Thoracic aorta endothelial cell (primary cell): ENCODE results near the gene MSRB1. TPM values are rescaled to one million over a fixed set of nuclear protein-coding genes. Genes with fewer than 3 reads are reported as not detected.

ENCODE experiments used
- small RNA-seq: library from RNA; depleted of rRNA; stranded (forward); fragments of <200 nt; gene quantifications from one replicate; pipeline ENCODE3, GENCODE V24; 2012
- total RNA-seq: library from RNA; depleted of rRNA; stranded (reverse); fragments of >200 nt; gene quantifications from 2 replicates; pipeline ENCODE4 v1.2.3, GENCODE V29; 2012

Gene MSRB1, protein sequence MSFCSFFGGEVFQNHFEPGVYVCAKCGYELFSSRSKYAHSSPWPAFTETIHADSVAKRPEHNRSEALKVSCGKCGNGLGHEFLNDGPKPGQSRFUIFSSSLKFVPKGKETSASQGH
- 14.6 and 16.4 TPM in 2 replicates for total RNA-seq

DNA sequence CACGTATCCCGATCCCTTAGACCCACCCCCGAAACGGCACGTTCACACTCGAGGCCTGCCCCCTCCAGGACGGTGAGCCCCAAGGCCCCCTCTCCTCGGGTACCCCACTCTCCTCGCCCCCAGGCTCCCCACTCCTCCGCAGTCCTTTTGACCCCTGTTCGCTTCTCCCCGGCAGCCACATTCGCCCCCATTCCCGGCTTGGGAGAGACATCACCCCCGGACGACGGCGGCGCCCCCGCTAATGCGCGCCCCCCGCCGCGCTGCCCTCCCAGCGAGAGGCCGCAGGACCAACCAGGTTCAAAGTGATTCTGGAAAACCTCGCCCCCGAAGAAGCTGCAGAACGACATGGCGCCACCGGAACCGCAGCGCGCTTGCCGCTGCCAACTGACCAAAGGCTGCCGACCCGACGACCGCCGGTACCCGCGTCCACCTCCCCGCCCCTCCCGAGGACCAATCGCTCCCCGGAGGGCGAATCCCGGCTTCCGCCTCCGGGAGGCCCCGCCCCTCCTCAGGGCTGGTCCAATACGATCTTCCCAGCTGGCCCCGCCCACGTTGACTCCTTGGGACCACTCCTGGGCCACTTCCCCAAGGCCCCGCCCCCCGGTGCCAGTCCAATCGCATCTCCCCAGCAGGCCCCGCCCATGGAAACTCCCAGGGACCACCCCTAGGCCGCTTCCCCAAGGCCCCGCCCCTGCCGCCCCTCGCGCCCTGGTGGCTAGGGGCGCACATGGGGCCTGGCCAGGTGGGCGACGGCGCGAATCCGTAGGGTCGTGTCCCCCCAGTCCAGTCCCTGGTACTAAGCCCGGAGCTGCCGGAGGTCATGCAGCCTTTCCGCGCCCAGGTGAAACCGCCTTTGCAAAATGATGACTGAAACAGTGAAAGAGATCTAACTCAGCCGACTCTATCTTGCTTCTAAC is at the start of gene MSRB1:
TSS of gene MSRB1 (minus strand) at position 390 of the 917 bp plus-strand sequence. CDS start at position 347, 43 bp downstream.

DNA sequence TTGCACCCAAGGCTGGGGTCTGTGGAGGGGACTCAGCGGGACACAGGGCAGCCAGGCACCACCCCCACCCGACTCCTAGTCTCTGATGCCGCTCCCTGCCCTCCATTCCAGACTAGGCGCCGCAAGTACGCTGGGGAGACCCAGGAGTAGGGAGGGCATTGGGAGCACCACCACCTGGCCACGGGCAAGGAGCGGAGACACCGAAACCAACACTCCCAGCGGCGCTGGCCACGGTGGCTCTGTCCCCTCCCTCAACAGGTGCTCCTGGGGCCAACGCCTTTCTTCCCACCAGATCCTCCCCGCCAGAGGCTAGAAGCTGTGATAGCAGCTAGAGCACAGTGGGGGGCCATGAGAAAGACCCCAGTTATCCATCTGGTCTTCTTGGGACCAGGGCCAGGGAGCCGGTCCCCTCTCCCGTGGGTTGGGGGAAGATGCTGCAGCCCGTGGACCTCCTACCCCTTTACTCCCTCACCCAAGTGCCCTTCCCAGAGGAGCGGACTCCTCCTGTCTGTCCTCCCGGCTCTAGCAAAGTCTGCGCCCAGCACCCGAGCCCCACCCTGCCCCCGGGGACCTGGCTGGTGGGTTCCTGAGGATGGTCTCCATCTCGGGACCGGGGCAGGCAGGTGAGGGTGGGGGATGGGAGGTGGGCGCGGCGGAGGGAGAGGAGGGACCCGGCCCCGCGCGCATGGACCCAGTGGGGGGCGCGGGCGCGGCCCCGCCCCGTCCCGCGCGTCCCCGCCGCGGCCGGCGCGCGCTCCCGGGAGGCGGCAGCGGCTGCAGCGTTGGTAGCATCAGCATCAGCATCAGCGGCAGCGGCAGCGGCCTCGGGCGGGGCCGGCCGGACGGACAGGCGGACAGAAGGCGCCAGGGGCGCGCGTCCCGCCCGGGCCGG is 46.5 kb upstream of the MSRB1 start, which contains the start of gene SYNGR3:
TSS of gene SYNGR3 (plus strand) at position 762 of the 892 bp plus-strand sequence. CDS start 133 bp downstream, outside the sequence.

DNA sequence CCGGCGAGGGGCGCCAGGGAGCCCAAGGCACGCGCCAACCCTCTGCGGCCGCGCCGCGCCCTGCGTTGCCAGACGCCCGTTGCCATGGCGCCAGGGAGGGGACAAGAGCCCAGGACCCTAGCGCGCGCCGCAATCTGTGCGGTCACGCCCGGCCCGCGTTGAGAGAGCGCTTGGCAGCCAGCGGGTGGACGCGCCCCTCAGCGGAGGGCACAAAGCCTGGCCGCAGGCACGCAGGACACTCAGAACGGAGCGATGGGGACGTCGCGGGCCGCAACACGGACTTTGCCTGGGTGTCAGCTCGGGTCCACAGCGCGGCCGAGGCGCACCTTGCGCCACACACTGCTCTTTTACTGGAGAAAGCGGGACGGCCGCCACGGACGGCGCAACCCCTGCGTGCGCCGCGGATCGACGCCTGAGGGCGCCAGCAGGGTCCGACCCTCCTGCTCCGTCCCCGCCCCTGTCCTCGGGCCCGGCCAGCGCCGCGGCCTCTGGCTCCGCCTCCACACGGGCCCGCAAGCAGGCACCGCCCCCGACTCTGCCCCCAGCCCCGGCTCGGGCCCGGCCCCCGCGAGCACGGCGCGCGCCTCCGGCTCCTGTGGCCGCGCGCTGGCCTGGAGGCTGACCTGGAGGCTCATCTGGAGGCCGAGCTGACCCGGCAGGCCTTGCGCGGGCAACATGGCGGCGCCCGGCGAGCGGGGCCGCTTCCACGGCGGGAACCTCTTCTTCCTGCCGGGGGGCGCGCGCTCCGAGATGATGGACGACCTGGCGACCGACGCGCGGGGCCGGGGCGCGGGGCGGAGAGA is 40.7 kb upstream of the MSRB1 start, which contains the start of gene GFER:
TSS of gene GFER (plus strand) at position 650 of the 803 bp plus-strand sequence. CDS start at position 676, 26 bp downstream.

DNA sequence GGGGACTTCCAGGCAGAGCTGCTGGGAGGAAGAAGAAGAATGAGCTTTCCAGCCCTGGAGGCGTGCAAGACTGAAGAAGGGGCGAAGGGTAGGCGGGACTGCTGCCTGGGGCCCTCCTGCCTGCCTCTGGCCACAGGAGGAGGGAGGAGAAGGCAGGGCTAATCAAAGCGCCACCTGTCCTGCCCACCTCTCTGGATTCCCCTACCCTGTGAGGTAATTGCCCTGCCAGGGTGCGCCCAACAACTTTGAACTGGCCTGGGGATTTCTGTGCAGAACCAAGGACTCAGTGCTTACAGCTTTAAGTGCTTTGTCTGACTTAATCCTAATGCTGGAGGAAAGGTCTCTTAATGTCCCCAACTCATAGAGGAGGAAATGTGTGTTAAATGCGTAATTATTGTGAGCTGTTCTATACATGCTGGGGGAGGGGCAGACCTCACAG is 38.4 kb upstream of the MSRB1 start, which contains the start of gene NOXO1:
TSS of gene NOXO1 (minus strand) at position 72 of the 439 bp plus-strand sequence. CDS start 290 bp downstream, outside the sequence.

DNA sequence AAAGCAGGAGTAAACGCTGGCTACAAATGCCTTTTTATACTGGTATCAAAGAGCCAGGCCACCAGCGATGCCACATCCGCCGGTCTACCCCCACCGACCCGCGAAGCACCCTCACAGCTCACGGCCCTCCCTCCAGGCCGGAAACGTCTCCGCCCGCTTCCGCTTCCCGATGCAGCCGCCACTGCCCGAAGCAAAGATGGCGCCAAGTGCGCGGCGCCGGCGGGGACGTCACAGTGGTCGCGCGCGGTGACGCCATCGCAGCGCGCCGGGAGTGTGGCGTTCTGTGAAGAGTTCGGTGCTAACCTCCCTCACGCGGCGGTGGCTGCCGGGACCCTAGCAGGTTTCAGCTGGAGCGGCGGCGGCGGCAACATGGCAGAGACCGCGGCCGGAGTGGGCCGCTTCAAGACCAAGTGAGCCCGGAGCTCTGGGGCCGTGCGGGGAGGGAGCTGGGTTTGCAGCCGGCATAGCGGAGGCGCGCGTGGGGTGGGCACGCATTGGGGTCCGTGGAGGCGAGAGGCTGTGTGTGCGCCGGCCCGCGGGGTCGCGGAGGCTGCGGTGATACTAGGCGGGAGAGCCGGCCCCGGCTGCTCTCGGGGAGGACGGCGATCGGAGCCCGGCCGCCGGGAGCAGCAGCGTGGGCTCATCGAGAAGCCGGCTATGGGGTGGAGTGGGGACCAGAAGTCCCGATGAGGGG is 28.9 kb upstream of the MSRB1 start, which contains the start of gene TBL3:
TSS of gene TBL3 (plus strand) at position 258 of the 694 bp plus-strand sequence. CDS start at position 370, 112 bp downstream.

DNA sequence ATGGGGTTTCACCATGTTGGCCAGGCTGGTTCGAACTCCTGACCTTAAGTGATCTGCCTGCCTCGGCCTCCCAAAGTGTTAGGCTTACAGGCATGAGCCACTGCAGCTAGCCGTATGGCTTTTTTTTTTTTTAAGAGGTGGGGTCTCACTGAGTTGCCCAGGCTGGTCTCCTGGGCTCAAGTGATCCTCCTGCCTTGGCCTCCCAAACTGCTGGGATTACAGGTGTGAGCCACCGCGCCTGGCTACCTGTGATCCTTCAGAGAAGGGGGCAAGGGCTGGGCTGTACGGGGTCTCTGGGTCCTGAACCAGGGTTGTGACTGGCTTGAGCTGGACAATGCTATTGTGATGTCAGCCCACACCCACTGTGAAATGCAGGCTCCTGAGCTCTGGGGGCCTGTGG is 23.5 kb upstream of the MSRB1 start, which contains the start of gene RNF151:
TSS of gene RNF151 (plus strand) at position 397 of the 400 bp plus-strand sequence. CDS start 26 bp downstream, outside the sequence.

DNA sequence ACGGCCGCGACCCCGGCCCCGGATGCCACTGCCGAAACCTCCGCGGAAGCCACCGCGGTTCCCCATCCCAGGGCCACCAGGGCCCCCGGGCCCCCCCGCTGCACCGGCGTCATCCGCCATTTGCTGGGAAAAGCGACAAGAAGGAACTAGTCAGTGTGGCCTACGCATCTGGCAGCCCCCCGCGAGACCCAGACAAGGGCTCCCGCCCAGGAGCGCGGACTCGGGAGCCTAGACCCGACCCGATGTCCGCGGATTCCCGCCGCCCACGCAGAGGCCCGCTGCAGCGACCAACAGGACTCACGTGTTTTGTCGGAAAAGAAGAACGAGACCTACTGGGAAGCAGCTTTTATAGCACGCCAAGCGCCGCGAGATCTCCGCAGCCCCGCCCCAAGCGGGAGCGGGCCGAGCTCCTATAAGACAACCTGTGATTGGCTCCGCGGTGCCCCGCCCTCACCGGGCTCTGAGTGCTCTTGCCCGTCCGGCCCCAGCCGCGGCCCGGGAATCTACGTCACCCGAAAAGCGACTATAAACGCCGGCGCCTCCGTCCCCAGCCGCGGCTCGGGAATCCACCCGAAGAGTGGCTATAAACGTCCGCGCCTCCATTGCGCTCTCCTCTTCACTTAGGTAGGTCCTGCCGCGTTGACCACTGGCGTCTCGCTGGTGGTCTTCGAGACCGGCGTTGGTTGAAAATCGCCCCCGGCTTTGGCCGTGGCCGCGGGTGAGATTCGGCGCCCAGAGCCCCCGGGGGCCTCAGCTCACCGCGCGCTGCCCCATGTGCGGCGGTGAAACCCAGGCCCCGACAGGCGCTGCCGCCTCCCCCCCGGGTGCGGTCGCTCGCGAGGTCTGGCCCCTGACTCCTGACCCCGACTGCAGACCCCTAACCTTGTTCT is 21.8 kb upstream of the MSRB1 start, which contains the start of gene RPS2:
TSS of gene RPS2 (minus strand) at position 321 of the 890 bp plus-strand sequence. CDS start at position 120, 201 bp downstream.

DNA sequence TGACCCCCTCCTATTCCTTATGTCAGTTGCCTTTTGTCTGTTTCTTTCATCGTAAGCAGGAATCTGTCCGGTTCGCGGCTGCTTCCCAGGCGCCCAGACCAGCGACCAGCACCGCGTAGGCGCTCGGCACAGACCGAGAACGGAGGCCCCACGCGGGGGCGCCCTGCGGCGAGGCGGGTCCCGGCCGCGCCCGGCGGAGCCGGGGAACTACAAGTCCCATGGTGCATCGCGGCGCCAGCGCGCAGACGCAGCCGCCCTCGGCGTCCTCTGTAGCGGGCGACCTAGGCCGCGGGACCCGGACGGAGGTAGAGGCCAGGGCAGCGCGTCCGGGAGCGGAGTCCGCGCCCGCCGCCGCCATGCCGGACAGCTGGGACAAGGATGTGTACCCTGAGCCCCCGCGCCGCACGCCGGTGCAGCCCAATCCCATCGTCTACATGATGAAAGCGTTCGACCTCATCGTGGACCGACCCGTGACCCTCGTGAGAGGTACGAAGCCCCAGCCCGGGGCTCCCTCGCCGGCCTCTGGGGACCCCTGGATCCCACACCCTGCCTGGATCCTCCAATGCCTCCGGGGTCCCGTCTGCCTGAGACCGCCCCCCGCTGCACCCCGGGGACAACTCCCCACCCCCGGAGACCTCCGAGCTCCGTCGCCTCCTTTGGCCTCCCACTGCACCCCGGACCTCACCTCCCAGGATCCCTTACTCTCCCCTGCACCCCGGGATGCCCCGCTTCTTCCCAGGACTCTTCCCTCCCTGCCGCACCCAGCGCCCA is 16.5 kb upstream of the MSRB1 start, which contains the start of gene NDUFB10:
TSS of gene NDUFB10 (plus strand) at position 270 of the 771 bp plus-strand sequence. CDS start at position 357, 87 bp downstream.

DNA sequence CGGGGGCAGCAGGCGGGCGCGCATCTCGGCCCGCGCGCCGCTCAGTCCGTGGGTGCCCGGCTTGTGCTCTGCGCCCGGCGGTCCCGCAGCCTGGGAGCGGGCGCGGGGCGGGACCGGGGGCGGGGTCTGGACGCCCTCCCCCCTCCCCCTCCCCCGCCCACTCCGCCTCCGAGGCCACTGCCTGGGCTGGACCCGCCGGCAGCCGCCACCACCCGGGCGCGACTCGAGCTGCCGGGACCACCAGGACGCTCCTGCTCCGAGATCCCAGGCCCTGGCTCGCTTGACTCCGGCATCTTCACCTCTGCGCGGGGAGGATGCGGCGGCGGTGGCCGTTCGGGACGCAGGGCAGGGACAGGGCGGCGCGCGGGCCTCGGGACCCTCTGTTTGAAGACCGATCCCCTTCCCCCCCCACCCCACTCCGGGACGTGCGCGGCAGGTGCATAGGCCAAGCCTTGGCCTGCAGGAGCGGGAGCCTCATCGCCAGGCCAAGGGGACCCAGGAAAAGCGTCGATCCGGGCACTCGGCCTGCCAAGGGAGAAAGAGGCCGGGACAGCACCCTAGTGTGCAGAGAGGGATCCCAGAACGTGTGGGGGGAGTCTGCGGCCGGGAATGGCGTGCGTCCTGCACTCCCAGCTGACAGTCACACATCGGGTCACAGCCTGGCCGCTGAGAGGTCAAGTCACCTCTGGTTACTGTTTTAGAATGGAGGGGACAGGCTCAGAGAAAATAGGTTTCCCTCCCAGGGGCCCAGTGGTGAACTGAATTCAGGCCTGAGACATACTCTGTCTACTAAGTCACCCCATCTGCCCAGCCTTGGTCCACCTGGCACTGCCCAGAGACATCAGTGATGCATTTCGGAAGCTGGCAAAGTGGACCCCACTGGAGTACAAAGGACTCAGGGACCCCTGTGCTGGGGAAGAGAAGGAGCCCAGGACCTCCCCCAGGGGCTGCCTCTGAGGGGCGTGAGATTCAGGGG is 24.4 kb downstream of the MSRB1 start, which contains the start of gene HS3ST6:
TSS of gene HS3ST6 (minus strand) at position 65 of the 976 bp plus-strand sequence. CDS start 92 bp downstream, outside the sequence.

Small RNA genes within 50 kb of the gene (small RNA-seq; reads per million reads assigned to genes)
- gene AC005363.2 (not detected), gene SNORA10 (not detected), gene SNORA64 (not detected)

Other genes with a start within 250 kb of the MSRB1 start
- 41.9 and 45.7 TPM in 2 replicates for gene MAPK8IP3, start 237.0 kb downstream of the MSRB1 start, total RNA-seq
- 26.1 and 27.0 TPM in 2 replicates for gene NME3, start 171.7 kb downstream of the MSRB1 start, total RNA-seq
- 11.6 and 13.5 TPM in 2 replicates for gene EME2, start 170.4 kb downstream of the MSRB1 start, total RNA-seq
- 59.0 and 75.9 TPM in 2 replicates for gene MRPS34, start 170.1 kb downstream of the MSRB1 start, total RNA-seq
- gene SPSB3, start 160.6 kb downstream of the MSRB1 start, total RNA-seq = 21.0 and 25.3 TPM in 2 replicates
- gene NUBP2, start 160.2 kb downstream of the MSRB1 start, total RNA-seq = 61.0 and 66.9 TPM in 2 replicates
- not detected in 2 replicates for gene IGFALS, start 149.5 kb downstream of the MSRB1 start, total RNA-seq
- gene HAGH, start 116.4 kb downstream of the MSRB1 start, total RNA-seq = 43.0 and 46.1 TPM in 2 replicates
- gene FAHD1, start 116.0 kb downstream of the MSRB1 start, total RNA-seq = 57.3 and 63.8 TPM in 2 replicates
- gene MEIOB, start 71.0 kb downstream of the MSRB1 start, total RNA-seq = 0.14 and 0.66 TPM in 2 replicates
- not detected in 2 replicates for gene HS3ST6, start 24.8 kb downstream of the MSRB1 start, total RNA-seq
- gene RPL3L, start 11.5 kb upstream of the MSRB1 start, total RNA-seq = not detected in 2 replicates
- gene NDUFB10, start 16.3 kb upstream of the MSRB1 start, total RNA-seq = 97.1 and 113 TPM in 2 replicates
- gene RPS2, start 21.6 kb upstream of the MSRB1 start, total RNA-seq = 2,240 and 2,662 TPM in 2 replicates
- not detected in 2 replicates for gene RNF151, start 23.7 kb upstream of the MSRB1 start, total RNA-seq
- gene TBL3, start 28.9 kb upstream of the MSRB1 start, total RNA-seq = 48.4 and 49.1 TPM in 2 replicates
- gene NOXO1, start 38.3 kb upstream of the MSRB1 start, total RNA-seq = 0.40 TPM in 1 of 2 replicates, not detected in the other
- 8.6 and 13.6 TPM in 2 replicates for gene GFER, start 41.0 kb upstream of the MSRB1 start, total RNA-seq
- 1.3 and 1.6 TPM in 2 replicates for gene SYNGR3, start 46.8 kb upstream of the MSRB1 start, total RNA-seq
- 26.7 and 36.5 TPM in 2 replicates for gene ZNF598, start 66.6 kb upstream of the MSRB1 start, total RNA-seq
- 0.13 and 0.72 TPM in 2 replicates for gene NPW, start 76.6 kb upstream of the MSRB1 start, total RNA-seq
- gene NHERF2, start 83.7 kb upstream of the MSRB1 start, total RNA-seq = 52.7 and 94.3 TPM in 2 replicates
- 18.6 and 27.1 TPM in 2 replicates for gene NTHL1, start 104.6 kb upstream of the MSRB1 start, total RNA-seq
- 56.4 and 61.7 TPM in 2 replicates for gene TSC2, start 104.8 kb upstream of the MSRB1 start, total RNA-seq
- 56.4 and 62.8 TPM in 2 replicates for gene PKD1, start 192.7 kb upstream of the MSRB1 start, total RNA-seq
- 0.36 and 0.66 TPM in 2 replicates for gene RAB26, start 205.4 kb upstream of the MSRB1 start, total RNA-seq
- gene TRAF7, start 212.6 kb upstream of the MSRB1 start, total RNA-seq = 94.2 and 94.6 TPM in 2 replicates